ENCODE measurements around the gene DEK. TPM values are rescaled to one million over a fixed set of nuclear protein-coding genes. Genes with fewer than 3 reads are reported as not detected.
A peak's percentile ranks its signal among the peaks of the same experiment; 100 is the strongest.

DEK gene
- total and polyA plus RNA-seq, 7 donors = 64.9 to 236 (median 181) TPM

- H3K9me3 ChIP-seq = no peaks in the 10 kb centered on the region
- H3K4me1 ChIP-seq = peaks cover 0 to 17% (median 13%) of the 10 kb centered on the region in 4 donors
- H3K36me3 ChIP-seq = peaks cover 0 to 12% (median 2%) of the 10 kb centered on the region in 4 donors
- no peak for TF ChIP-seq POLR2AphosphoS5 (IDR thresholded peaks at IDR 0.05)
- TF ChIP-seq EP300 (IDR thresholded peaks at IDR 0.05) = no peak
- no peak for TF ChIP-seq POLR2A (IDR thresholded peaks at IDR 0.05)
- TF ChIP-seq CTCF (IDR thresholded peaks at IDR 0.05) = no peak
- DNase-seq = no peak
- H3K27me3 ChIP-seq = no peaks in the 10 kb centered on the region
- H3K27ac ChIP-seq = peak overlapping the region in 3 of 4 donors; percentile 72 to 81 (median 74)
- no peak overlapping the region for H3K4me3 ChIP-seq
- 93 to 97% methylated on average over 6 of the region's 6 CpGs for WGBS, 2 donors
- intact Hi-C loops (cut with DNase I) = loop anchor here (5.0 kb wide), 1 partner anchor 49 kb away; the partner anchor contains the start of genes KDM1B and TPMT
These were observed 57.7 kb downstream of the DEK start for GRCh38 chr6:18206591-18206990.

GRCh38 chr6:18204691-18205090, 59.6 kb downstream of the DEK start:
- intact Hi-C loops (cut with DNase I) = loop anchor here (5.0 kb wide), 1 partner anchor 47 kb away; the partner anchor contains the start of genes KDM1B and TPMT
- WGBS, 2 donors = 95 to 96% methylated on average over 8 of the region's 8 CpGs

GRCh38 chr6:18203786-18204185, 60.5 kb downstream of the DEK start:
- no peaks in the 10 kb centered on the region for H3K9me3 ChIP-seq
- TF ChIP-seq EP300 (IDR thresholded peaks at IDR 0.05) (no peak), CTCF (IDR thresholded peaks at IDR 0.05) (no peak), POLR2A (IDR thresholded peaks at IDR 0.05) (no peak), POLR2AphosphoS5 (IDR thresholded peaks at IDR 0.05) (no peak)
- H3K4me3 ChIP-seq = no peak overlapping the region
- DNase-seq = no peak
- H3K27me3 ChIP-seq = no peaks in the 10 kb centered on the region
- no peak overlapping the region for H3K27ac ChIP-seq
- 90 to 94% methylated on average over 6 of the region's 6 CpGs for WGBS, 2 donors
- H3K36me3 ChIP-seq = peaks cover 0 to 39% (median 3%) of the 10 kb centered on the region in 4 donors
- H3K4me1 ChIP-seq = peaks cover 0 to 11% (median 4%) of the 10 kb centered on the region in 4 donors
- intact Hi-C loops (cut with DNase I) = no loop called here

More at GRCh38 chr6:18204691-18205090, 59.6 kb downstream of the DEK start:
- Histone ChIP-seq H3K9me3 (no peaks in the 10 kb centered on the region), H3K27ac (no peak overlapping the region), H3K36me3 (peaks cover 0 to 31% (median 3%) of the 10 kb centered on the region in 4 donors), H3K4me3 (no peak overlapping the region), H3K4me1 (peaks cover 0 to 17% (median 10%) of the 10 kb centered on the region in 4 donors), H3K27me3 (no peaks in the 10 kb centered on the region)
- TF ChIP-seq POLR2A (IDR thresholded peaks at IDR 0.05) (no peak), EP300 (IDR thresholded peaks at IDR 0.05) (no peak), POLR2AphosphoS5 (IDR thresholded peaks at IDR 0.05) (no peak), CTCF (IDR thresholded peaks at IDR 0.05) (no peak)
- DNase-seq = no peak

GRCh38 chr6:18192026-18192425, 72.3 kb downstream of the DEK start:
- Histone ChIP-seq H3K27ac (no peak overlapping the region), H3K27me3 (no peaks in the 10 kb centered on the region), H3K9me3 (no peaks in the 10 kb centered on the region), H3K4me3 (no peak overlapping the region), H3K4me1 (no peaks in the 10 kb centered on the region), H3K36me3 (peaks cover 0 to 24% (median 0%) of the 10 kb centered on the region in 4 donors)
- DNase-seq = no peak
- 96 to 98% methylated on average over 3 of the region's 3 CpGs for WGBS, 2 donors
- TF ChIP-seq EP300 (IDR thresholded peaks at IDR 0.05) (no peak), CTCF (IDR thresholded peaks at IDR 0.05) (no peak), POLR2AphosphoS5 (IDR thresholded peaks at IDR 0.05) (no peak), POLR2A (IDR thresholded peaks at IDR 0.05) (no peak)
- intact Hi-C loops (cut with DNase I) = no loop called here

GRCh38 chr6:18189196-18189595, 75.1 kb downstream of the DEK start:
- no peak for TF ChIP-seq CTCF (IDR thresholded peaks at IDR 0.05)
- TF ChIP-seq POLR2AphosphoS5 (IDR thresholded peaks at IDR 0.05) = no peak
- TF ChIP-seq EP300 (IDR thresholded peaks at IDR 0.05) = no peak
- TF ChIP-seq POLR2A (IDR thresholded peaks at IDR 0.05) = no peak
- Histone ChIP-seq H3K27ac (no peak overlapping the region), H3K36me3 (peaks cover 0 to 20% (median 0%) of the 10 kb centered on the region in 4 donors), H3K9me3 (no peaks in the 10 kb centered on the region), H3K4me1 (no peaks in the 10 kb centered on the region), H3K27me3 (no peaks in the 10 kb centered on the region), H3K4me3 (no peak overlapping the region)
- DNase-seq = no peak
- 92 to 93% methylated on average over 2 of the region's 2 CpGs for WGBS, 2 donors
- intact Hi-C loops (cut with DNase I) = no loop called here
